Measurements from ENCODE around the gene CASZ1.

The CASZ1 gene

DNA sequence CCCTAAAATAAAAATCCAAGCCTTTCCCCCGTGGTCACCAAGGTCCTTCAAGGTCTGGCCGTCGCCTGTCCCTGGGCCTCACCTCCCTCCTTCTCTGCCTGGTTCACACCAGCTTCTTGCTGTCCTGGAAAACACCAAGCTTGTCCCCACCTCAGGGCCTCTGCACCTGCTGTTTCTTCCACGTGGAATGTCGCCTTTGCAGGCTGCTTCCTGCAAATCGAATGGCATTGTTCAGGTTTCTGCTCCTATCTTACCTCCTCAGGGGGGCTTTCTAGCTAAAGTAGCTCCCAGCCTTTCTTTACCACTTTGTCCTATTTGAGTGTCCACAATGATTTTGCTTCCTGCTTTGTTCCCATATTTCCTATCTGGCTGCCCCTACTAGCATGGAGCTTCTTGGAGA, 3.3 kb upstream of the CASZ1 start:
- DNase-seq (ENCODE audit: extremely low read depth in 1 of 2, low read depth in 1 of 2) = no peak

DNA sequence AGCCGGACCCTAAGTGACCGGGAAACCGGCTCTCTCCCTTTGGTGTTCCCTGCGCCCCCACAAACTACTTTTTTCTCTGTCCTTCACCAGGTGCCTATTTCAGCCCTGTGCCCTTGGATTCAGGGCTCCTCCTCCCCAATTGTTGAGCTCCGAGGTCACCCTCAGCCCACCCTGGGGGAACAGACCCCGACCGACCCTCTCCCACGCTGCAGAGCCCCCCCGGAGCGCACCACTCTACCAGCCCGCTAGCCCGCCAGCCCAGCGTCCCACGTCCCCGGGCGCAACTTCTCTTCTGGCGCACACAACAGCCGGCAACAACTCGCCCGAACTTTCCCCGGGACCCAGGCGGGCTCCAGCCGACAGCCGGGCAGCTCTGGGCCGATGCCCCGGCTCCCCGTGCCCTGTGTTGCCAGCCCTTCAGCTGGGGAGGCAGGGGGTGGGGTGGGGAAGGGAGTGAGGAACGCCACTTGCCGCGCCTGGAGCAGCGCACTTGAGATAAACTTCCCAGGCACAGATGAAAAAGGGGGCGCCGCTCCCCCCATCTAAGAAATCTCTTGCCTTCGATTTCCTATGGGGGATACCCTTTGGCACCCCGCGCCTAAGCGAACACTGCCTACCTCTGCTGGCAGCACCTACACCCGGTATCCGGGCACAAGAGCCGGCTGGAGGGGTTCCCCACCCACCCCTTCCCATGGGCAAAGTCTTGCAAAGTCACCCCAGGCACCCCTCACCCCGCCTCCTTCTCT, 997 bp downstream of the CASZ1 start:
- no peak for DNase-seq (ENCODE audit: extremely low read depth in 1 of 2, low read depth in 1 of 2)

DNA sequence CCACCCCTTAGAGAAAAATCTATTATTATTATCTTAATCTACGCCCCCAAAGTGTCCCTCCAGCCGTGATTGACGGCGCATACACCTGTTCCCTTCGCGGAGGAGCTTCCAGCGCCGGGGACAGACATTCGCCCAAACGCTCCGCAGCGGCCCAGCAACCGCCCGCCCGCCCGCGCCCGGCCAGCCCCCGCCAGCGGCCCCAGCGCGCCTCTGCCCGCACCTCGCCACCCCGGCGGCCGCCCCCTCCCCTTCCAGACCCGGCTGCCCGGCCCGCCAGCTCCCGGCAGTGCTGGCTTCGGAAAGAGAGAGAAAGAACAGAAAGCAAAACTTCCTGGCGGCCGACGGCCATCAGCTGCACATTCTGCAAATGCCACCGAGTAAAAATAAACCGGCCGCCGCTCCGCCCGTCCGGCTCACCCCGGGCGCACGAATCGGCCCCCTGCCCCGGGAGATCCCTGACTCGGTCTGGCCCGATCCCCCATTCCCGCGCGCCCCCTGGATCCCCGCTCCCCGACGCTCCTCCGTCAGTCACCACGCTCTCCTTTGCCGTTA, 1.6 kb downstream of the CASZ1 start:
- DNase-seq (ENCODE audit: extremely low read depth in 1 of 2, low read depth in 1 of 2) = no peak

DNA sequence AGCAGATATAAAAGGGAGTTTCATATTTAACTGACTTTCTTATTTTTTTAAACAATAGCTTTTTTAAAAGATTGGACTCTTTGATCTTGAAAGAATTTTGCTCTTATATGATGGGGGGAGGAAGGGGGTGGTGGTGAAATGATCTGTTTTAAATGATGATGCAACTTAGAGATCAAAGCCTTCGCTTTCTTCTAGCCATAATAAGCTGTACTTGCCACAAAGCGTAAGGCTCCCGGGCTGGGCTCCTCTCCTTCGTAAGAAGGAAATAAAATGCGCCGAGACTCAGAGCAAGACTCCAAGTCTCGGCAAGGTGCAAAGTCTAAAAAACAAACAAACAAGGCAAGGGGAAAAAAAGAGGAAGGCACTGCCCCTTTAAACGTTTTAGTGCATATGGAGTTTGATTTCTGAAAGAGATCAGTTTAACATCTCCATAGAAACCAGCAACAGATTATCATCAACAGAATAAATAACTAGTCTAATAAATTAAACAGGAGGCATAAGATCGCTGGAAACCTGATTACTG, 3.3 kb downstream of the CASZ1 start:
- no peak for DNase-seq (ENCODE audit: extremely low read depth in 1 of 2, low read depth in 1 of 2)

DNA sequence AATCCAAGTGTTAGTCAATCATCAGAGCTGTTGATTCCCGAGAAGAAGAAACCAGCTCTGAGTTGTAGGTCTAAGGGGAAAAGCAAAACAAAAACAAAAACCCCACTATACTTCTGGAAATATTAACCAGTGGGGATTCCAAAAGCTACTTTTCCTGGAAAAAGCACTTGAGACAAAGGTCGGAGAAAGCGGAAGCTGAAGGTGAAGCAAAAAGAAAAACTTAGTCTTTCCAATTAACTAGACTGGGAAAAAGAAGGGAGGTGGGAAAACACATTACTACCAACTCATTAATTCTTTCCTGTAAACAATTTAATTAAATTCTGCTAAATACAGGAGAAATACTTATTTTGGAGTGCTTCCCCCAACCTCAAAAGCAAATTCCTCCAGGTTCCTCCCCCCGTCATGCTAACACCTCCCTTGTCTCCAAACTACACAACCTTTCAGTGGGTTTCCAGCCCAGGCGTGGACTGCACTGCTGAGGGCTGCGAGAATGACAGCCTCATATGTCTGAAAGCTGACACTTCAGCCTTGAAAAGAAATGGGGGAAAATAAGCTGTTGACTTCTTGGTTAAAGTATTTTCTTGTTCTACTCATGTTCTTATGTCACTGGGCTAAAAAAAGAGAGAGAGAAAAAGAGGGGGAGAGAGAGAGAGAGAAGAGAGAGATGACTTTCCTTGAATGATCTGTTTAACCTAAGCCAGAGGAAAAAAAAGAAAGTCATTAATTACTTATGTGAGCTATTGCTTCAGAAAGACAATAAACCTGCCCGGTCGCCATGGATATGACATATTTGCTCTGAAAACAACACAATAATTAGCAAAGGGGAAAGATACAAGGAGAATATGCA, 5.1 kb downstream of the CASZ1 start:
- DNase-seq (ENCODE audit: extremely low read depth in 1 of 2, low read depth in 1 of 2) = no peak

DNA sequence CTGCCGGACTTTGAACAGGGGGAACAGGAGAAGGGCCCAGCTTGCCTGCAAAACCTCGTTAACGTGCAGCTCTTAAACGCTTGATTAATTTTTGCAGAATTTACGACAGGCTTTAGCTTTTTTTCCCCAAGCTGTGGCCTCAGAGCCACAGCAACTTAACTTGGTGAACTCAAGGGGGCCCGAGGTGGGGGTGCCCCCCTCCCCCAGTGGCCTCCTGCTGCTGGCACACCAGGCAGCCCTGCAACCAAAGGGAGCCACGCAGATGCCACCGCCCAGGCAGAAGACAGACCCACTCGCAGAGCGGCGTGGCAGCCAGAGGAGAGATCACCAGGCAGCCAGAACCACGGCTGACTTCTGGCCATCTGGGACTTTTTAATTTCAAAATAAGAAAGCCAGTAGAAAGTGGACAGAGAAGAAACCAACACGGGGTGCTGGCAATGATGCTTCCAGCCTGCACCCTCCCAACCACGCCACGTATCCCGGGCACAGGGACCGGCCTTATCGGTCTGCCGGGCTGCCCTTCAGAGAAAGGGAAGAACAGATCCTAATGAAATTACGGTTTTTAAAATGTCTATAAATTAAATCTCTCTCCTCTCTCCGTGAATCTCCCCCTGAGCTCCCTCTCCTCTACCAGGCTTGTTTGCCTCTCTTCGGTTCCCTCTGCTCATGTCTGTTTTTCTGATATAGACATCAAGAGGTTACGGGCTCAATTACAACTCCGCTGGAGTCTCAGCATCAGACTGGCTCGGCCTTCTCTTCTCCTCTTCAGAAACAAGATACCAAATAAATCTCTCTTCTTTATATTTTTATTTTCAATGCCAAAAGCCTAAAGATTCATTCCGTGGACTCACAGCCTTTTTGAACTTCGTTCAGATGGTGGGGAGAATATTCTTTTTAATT, 6.4 kb downstream of the CASZ1 start:
- DNase-seq (ENCODE audit: extremely low read depth in 1 of 2, low read depth in 1 of 2) = no peak

DNA sequence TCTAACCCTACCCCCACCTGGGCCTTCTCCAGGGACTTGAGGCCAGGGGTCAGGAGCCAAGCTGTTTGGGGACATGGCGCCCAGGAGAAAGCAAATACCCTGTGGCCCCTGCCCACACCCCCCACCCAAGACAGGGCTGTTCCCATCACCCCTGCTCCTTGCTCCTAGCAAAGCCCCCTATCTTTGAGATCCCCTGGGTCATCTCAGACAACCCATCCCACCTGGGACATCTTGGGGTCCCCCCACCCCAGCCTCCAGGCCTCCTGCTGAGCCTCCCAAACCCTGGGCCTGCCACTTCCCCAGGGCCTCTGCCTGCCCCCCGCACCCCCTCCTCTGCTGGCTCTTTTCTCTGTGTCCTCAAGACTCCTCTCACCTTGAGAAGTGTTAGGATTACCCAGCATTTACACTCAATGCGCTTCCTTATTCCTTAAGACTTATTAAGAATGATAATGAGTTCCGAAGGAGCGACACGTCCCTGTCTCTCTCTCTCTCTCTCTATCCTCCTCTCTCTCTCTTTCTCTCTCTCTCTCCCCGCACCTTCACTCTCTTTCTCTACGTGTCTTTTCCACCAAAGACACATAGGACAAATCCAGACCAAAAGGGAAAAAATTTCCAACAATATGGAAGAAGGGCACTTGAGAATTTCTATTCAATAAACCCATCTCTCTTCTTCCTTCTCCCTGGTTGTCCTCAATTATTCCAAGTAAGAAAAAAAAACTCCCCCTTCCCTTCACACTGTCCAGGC, 7.2 kb downstream of the CASZ1 start:
- DNase-seq (ENCODE audit: extremely low read depth in 1 of 2, low read depth in 1 of 2) = no peak

DNA sequence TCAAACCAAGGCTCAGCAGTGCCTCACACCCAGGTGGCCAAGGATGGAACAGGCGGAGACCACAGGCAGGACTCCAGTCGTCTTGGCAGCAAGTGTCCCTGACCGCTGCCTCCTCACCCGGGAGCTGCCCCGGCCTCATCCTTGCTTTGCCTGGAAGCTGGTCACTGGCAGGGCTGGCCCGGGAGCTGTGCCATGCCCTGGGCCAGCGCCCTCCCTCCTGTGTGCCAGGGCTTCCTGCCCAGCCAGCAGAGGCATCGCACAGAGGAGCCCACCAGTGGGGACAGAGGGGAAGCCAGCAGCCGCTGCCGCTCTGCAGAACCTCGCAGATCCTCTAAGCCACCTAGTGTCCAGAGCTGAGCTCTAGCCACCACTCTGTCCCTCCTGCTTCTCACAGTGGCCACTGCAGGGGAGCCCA, 7.8 kb downstream of the CASZ1 start:
- DNase-seq (ENCODE audit: extremely low read depth in 1 of 2, low read depth in 1 of 2) = no peak

DNA sequence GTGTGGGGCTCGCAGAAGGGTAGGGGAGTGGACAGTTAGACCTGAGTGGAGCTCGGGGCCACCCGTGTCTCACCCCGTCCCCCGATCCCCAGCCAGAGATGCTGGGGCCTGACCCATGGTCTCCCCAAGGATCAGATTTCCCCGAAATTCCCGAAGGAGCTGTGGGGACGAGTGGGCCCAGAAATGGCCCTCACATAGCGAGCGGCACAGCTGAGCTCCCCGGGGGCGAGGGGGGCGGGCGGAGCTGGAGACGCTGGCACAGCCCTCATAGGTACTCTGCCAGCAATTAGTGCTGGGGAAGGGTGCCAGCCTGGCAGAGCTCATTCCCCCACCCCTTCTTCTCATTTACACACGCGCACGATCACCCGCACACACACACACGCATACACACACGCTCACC, 9.2 kb downstream of the CASZ1 start:
- DNase-seq (ENCODE audit: extremely low read depth in 1 of 2, low read depth in 1 of 2) = no peak

DNA sequence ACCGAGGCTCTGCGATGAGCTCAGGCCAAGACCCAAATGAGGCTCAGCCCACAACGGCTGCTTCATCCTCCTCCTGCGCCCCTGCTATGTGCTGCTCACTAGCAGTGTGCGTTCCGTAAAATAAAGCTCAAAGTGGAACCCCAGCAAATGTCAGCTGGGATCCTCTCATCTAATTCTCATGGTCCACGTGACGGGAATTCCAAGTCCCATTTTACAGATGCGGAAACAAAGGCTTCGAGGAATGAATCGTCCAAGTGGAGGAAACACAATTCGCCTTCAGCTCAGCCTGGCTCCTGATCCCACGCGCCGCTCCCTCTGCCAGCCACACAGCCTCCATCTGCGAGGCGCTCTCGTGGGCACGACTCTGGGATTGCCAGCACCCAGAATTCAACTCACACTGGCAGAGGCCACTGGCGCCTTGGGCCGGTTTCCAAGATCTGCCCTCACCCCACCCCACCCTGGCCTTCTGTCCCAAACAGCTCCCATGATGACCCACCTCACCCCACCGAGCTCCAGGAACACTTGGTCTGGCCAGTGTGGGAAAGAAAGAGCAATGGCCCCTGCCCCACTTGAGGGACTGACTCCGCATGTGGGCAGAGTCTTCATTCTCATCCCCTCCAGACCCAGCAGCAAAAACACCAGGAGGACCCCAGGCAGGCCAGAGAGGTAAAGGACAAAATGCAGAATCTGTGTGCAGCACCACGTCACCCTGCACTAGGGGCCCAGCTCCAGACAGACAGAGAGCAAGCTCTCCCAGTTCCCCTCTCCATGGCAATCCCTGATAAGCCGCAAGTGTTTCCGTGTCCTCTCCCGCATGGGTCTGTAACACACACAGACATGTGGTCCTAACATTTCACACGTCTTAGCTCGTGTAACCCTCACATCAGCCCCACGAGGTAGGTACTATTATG, 10.5 kb downstream of the CASZ1 start:
- DNase-seq (ENCODE audit: extremely low read depth in 1 of 2, low read depth in 1 of 2) = no peak

DNA sequence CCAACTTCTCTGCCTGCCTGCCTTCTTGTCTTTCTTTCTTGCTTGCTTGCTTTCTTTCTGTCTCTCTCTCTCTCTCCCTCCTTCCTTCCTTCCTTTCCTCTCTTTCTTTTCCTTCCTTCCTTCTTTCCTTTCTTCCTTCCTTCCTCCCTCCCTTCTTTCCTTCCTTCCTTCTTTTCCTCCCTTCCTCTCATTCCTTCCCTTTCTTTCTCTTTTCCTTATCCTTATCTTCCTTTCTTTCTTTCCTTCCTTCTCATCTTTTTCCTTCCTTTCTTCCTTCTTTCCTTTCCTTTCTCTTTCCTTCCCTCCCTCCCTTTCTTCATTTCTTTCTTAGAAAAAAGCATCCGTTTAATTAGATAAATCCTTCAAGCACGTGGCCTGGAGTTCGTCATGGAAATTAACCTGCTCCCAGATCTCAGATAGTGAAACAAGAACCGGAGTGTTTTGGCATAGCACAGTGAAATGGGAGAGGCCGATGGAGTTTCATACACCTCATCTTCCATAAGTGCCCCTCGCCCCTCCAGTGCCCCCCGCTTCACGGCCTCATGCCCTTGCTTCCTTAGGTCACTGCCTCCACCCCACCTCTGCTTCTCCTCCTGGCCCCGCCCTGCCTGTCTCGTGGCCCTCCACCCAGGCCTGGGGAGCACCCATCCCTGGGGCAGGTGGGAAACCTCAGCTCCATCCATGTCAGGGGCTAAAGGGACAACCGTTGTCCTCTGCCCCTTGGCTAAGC, 11.3 kb downstream of the CASZ1 start:
- DNase-seq (ENCODE audit: extremely low read depth in 1 of 2, low read depth in 1 of 2) = no peak

DNA sequence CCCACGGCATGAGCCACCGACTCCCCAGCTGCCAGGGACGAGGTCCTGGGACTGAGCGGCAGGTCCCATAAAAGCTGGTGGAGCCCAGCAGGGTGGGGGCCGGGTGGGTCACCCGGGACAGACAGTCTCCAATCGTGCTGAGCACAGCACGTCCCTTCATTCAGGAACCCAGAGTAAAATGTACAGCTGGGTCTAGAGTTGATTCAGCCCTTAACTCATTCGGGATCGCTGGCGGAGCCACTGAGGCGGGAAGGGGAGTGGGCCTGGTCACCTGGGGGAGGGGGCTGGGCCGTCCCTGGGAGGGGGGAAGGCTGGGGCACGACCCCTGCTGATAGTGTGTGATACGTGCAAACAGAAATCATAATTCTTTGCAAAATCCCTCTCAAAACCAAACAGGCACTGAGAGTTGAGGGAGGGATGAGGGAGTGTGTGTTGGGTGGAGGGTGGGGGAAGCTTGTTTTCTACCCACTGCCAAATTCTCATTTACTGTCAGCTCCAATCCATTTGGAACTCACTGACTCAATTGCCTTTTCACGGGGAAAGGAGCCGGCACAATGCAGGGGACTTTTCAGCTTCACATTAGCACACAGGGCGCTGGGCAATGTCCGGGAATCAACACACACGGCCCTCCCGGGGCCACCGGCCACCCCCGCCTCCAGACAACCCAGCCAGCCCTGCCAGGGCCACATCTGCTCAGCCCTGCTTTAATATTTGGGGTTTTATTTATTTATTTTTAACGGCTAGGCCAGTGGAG, 13.8 kb downstream of the CASZ1 start:
- DNase-seq (ENCODE audit: extremely low read depth in 1 of 2, low read depth in 1 of 2) = no peak

DNA sequence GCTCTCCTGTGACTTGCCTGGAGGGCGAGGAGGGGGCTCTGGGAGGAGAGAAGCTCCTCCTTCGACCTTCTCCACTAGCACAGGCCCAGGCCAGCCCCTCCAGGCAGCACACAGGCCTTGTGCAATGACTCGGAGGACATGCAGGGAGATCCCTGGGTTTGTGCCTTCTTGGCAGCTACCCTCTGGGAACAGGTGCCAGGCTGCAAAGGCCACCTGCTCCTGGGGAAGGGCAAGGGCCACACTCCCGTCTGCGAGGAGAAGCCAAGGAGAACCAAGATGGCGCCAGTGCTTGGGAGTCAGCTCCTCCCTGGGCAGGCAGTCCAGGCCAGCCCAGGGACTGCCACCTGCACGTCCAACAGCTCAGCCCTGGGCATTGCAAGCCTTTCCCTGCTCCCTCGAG, 15.3 kb downstream of the CASZ1 start:
- DNase-seq (ENCODE audit: extremely low read depth in 1 of 2, low read depth in 1 of 2) = no peak

DNA sequence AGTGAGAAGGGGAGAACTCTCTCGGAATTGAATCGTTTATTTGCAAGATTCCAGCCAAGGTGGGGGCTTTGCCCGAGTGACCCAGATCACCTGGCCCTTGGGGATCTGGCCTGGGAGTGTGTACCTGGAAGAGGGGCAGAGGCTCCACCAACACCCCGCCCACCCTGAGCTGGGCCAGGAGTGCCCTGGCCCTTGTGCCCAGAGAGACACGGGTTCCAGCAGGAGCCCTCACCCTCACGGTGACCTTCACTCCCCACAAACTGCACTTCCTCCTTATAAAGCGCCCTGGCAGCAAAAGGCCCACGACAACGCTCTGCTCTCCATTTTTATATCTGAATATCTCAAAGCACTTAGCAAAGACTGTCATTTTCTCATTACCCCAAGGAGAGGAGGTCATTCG, 16.6 kb downstream of the CASZ1 start:
- no peak for DNase-seq (ENCODE audit: extremely low read depth in 1 of 2, low read depth in 1 of 2)

DNA sequence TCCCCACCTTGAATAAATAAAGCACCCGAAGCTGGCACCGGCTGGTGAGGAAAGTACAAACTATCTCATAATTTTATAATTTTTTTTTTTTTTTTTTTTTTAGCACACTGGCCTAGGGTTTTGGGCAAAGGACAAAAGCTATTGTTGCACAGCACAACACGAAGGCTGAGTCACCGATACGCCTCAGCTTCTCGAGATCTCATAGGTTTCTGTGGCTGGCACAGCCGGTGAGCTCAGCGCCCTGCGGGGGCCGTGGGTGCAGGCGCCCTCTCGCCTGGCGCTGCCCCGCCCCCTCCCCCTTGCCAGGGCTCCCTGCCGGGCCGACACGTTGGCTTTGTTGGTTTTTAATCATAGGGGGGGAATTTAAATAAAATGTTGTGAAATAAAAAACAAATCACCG, 17.2 kb downstream of the CASZ1 start:
- no peak for DNase-seq (ENCODE audit: extremely low read depth in 1 of 2, low read depth in 1 of 2)

DNA sequence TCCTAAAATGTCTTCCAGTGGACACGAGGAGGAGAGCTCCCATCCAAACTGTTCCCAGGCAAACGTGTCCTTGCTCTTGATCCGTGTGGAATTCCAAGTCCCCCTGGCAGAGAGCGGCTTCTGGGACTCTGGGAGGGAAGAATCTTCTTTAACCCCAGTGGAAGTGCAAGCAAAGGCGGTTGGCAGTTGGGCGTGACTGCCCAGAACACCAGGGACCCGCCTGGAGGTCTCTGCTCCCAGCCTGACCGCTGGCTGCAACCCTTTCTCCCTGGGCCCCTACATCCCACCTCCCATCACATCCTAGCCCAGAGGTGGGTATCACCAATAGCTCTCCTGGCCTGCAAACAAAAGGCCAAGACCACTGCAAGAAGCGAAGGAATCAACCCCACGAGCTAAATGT, 17.8 kb downstream of the CASZ1 start:
- no peak for DNase-seq (ENCODE audit: extremely low read depth in 1 of 2, low read depth in 1 of 2)

DNA sequence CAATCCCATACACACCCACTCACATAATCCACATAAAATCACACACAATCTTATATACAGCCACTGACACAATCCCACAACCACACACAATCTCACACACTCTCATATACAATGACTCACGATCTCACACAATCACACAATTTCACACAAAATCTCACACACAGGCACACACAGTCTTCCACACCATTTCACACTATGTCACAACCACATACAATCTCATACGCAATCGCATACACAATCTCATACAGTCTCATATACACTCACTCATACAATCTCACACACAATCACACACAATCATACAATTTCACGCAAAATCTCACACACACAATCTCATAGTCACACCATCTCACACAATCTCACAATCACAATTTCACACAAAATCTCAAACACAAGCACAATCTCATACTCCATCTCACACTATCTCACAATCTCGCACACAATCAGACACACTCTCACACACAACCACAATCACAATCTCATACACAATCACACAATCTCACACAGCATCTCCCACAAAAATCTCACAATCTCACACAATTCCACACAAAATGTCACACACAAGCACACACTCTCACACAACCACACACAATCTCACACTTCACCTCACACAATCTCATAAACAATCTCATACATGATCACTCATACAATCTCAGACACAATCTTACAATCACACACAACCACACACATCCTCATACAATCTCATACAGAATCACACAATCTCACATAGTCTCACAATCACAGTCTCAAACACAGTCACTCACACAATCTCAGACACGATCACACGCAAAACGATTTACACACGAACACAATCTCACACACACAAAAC, 18.5 kb downstream of the CASZ1 start:
- no peak for DNase-seq (ENCODE audit: extremely low read depth in 1 of 2, low read depth in 1 of 2)

Data from activated CD8-positive, alpha-beta memory T cell treated with anti-CD3 and anti-CD28 coated beads for 1 hour (primary cell).